Measurements from ENCODE around the gene ALS2CL. TPM values are rescaled to one million over a fixed set of nuclear protein-coding genes. Genes with fewer than 3 reads are reported as not detected.
"Not testable (repeated sequence)": the region's sequence is repeated elsewhere in the genome, so short reads cannot be mapped to it uniquely, and the experiment has no call there.

Gene ALS2CL
- polyA plus RNA-seq (2012; ENCODE audit: missing spikeins), result not detected

DNA sequence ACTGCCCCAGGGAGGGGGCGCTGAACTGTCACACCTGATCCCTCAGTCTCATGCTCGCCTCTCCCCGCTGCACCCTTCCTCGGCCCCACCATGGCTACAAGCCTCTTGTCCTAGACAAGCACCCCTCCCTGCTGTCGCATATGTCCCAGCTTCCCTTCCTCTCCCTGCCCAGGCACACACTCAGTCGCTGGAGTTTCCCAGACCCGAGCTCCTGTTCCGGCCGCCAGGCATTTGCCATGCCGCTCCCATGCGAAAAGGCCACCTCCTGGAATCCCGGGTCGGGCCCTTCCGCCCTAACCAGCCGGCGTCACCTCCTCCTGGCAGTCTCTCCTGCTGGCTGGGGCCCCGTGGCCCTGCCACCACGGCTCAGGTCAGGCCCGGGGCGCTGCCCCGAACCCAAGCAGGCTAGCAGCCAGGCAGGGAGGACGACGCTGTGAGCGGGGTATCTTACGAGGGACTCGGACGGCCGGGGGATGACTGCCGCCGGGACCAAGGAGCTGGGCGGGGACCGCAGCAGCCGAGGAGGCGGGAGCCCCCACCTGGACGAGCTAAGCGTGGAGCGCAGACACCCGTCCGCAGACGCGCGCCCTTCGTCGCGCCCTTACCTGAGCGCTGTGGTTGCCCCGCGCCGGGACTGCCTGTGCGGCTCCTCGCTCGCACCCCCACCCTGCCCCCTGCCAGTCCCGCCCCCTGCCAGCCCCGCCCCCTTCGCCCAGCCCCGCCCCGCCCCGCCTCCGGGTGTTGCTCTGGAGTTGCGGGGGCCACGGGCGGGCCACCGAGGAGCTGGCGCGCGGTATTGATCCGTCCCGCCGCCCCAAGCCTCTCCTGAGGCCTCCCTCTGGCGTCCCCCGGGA lies at the start of gene ALS2CL:
Gene ALS2CL, minus strand, starts transcription at position 642 of the 854 bp plus-strand sequence. CDS start 4,239 bp downstream, outside the sequence.
- DNase-seq (ENCODE audit: insufficient read length), result peak; percentile 59
- FAIRE-seq, result peak; percentile 57
- TF ChIP-seq POLR2AphosphoS5 (IDR thresholded peaks at IDR 0.05; ENCODE audit: low read depth, low read length), result no peak
- no peak for TF ChIP-seq TAF1 (IDR thresholded peaks at IDR 0.05; ENCODE audit: borderline replicate concordance, low read depth, low read length)
- no peak for TF ChIP-seq POLR2A (IDR thresholded peaks at IDR 0.05; ENCODE audit: low read depth, low read length)

DNA sequence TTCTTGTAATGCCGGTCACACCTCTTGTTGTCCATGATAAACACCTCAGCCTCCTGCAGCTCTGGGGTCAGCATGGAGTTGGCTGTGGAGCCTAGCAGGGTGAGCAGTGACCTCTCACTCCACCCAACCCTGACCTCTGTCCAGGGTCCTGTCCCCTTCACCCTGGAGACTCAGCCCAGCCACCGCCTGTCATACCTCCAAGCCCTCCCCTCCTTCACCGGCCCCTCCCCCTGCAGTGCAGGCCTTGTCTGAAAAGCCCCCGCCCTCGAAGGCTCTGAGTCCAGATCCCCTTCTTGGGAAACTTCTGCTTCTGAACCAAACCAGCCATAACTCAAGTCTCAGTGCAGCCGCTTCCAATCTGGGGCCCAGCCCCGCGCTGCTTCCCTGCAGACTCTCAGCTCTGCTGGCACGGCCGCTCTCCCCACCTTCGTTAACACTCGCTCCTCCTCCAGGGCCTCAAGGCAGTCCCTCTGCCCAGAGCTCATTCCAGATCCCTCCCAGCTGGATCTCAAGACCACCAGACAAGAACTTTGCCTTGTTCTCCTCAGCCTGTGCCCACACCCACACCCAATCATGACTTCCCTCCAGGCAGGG lies 49.6 kb upstream of the ALS2CL start:
- TF ChIP-seq POLR2A (IDR thresholded peaks at IDR 0.05; ENCODE audit: low read depth, low read length) (no peak), TAF1 (IDR thresholded peaks at IDR 0.05; ENCODE audit: borderline replicate concordance, low read depth, low read length) (no peak), POLR2AphosphoS5 (IDR thresholded peaks at IDR 0.05; ENCODE audit: low read depth, low read length) (no peak)
- DNase-seq (ENCODE audit: insufficient read length) (no peak), FAIRE-seq (no peak)

- FAIRE-seq; DNase-seq (ENCODE audit: insufficient read length): not testable (repeated sequence)
Measured at GRCh38 chr3:46739565-46739964, 46.1 kb upstream of the ALS2CL start.

- no peak for FAIRE-seq
- no peak for TF ChIP-seq POLR2A (IDR thresholded peaks at IDR 0.05; ENCODE audit: low read depth, low read length)
- no peak for TF ChIP-seq TAF1 (IDR thresholded peaks at IDR 0.05; ENCODE audit: borderline replicate concordance, low read depth, low read length)
- no peak for TF ChIP-seq POLR2AphosphoS5 (IDR thresholded peaks at IDR 0.05; ENCODE audit: low read depth, low read length)
- DNase-seq (ENCODE audit: insufficient read length), result no peak
Measured at GRCh38 chr3:46737329-46737731, 43.9 kb upstream of the ALS2CL start.

DNA sequence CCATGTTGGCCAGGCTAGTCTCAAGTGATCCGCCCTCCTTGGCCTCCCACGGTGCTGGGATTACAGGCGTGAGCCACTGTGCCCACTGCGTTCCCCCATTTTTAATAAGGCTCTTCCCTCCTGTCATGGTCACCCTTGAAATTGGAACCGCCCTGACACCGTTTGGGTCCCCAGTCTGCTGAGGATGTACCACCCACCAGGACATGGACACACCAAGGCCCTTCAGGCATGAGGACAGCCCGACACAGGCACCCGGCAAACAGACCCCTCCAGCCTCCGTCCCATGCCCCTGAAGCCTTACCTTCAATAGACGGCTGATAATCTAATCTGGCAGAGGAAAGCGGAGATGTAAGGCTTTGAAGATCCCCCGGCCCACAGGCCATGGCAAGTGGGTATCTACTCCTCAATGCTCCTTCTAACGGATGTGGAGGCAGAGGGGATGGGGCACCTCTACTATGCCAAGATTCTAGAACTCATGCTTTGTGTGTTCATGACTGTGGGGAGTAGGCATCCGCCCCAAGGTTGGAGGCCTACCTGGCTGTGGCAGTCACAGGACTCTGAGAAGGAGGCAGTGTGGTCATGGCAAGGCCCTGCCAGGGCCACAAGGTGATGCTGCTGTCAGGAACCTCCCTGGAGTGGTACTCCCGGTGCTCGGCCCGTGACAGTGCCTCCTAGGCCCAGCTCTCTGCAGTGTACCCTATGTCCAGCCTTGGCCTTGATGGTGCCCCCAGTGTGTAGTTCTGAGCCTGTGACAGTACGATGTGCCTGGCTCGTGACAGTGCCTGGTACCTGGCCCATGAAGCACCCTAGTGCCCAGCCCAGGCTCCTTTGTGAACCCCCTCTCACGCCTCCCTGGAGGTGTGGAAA lies 42.8 kb upstream of the ALS2CL start:
- DNase-seq (ENCODE audit: insufficient read length), result no peak
- TF ChIP-seq POLR2AphosphoS5 (IDR thresholded peaks at IDR 0.05; ENCODE audit: low read depth, low read length) (no peak), TAF1 (IDR thresholded peaks at IDR 0.05; ENCODE audit: borderline replicate concordance, low read depth, low read length) (no peak), POLR2A (IDR thresholded peaks at IDR 0.05; ENCODE audit: low read depth, low read length) (no peak)
- FAIRE-seq, result no peak

DNA sequence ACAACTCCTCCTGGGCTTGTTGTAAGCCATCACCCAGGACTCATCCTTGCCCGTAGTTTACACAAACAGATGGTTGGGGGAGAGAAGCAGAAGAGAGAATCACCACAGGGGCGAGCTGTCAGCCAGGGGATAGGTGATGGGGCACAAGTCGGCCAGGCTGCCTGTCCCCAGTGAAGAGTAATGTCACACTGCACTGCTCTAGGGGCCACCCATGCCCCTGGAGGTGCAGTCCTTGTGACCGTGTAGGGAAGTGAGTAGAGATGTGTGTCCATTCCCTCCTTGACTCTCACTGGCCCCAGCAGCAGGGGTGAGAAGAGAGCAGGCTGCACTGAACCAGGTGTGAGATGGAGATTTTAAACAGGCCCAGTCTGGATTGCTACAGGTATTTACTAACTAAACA lies 41.3 kb upstream of the ALS2CL start:
- TF ChIP-seq TAF1 (IDR thresholded peaks at IDR 0.05; ENCODE audit: borderline replicate concordance, low read depth, low read length) (no peak), POLR2AphosphoS5 (IDR thresholded peaks at IDR 0.05; ENCODE audit: low read depth, low read length) (no peak), POLR2A (IDR thresholded peaks at IDR 0.05; ENCODE audit: low read depth, low read length) (no peak)
- no peak for DNase-seq (ENCODE audit: insufficient read length)
- no peak for FAIRE-seq

DNA sequence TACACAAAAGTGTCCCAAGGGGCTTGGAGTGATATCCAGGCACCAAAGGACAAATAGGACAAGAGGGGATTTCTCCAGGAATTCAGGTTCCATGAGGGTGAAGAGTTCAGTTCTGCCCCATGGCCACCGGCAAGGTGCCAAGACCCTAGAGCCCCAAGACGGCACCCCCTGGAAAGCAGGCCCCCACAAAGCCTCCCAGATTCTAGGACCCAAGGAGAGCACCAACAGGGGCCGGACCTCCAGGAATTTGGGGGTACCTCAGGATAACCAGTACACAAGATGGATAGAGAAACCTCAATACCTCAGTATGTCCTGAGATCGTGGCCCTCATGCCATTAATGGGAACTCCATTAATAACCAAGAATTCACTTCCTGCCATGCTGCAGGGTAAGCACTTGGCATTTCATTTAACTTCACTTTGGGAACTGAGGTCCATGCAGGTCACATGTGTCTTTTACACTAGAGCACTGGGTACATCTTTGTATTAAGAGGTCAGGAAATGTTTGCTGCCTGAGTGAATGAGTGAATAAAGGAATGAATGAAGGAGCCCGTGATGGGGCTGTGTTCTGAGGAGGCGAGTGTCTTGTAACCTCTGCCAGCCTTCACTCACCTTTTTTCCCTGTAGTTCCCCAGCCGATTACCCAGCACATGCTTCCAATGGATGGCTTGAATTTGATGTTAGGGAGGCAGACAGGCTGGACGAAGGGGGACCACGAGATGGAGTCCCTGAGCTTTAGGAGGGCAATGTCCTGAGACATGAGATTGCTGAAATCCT lies 39.7 kb upstream of the ALS2CL start:
- DNase-seq (ENCODE audit: insufficient read length), result no peak
- TF ChIP-seq POLR2A (IDR thresholded peaks at IDR 0.05; ENCODE audit: low read depth, low read length) (no peak), POLR2AphosphoS5 (IDR thresholded peaks at IDR 0.05; ENCODE audit: low read depth, low read length) (no peak), TAF1 (IDR thresholded peaks at IDR 0.05; ENCODE audit: borderline replicate concordance, low read depth, low read length) (no peak)
- FAIRE-seq, result no peak

- TF ChIP-seq POLR2AphosphoS5 (IDR thresholded peaks at IDR 0.05; ENCODE audit: low read depth, low read length) (no peak), TAF1 (IDR thresholded peaks at IDR 0.05; ENCODE audit: borderline replicate concordance, low read depth, low read length) (no peak), POLR2A (IDR thresholded peaks at IDR 0.05; ENCODE audit: low read depth, low read length) (no peak)
- DNase-seq (ENCODE audit: insufficient read length) (no peak), FAIRE-seq (peak; percentile 67)
Measured at GRCh38 chr3:46731795-46732194, 38.3 kb upstream of the ALS2CL start.

- DNase-seq (ENCODE audit: insufficient read length), result no peak
- no peak for FAIRE-seq
- no peak for TF ChIP-seq POLR2AphosphoS5 (IDR thresholded peaks at IDR 0.05; ENCODE audit: low read depth, low read length)
- TF ChIP-seq TAF1 (IDR thresholded peaks at IDR 0.05; ENCODE audit: borderline replicate concordance, low read depth, low read length), result no peak
- TF ChIP-seq POLR2A (IDR thresholded peaks at IDR 0.05; ENCODE audit: low read depth, low read length), result no peak
Measured at GRCh38 chr3:46730819-46731218, 37.3 kb upstream of the ALS2CL start.

GRCh38 chr3:46729038-46729437 lies 35.6 kb upstream of the ALS2CL start:
- FAIRE-seq (no peak), DNase-seq (ENCODE audit: insufficient read length) (no peak)
- TF ChIP-seq TAF1 (IDR thresholded peaks at IDR 0.05; ENCODE audit: borderline replicate concordance, low read depth, low read length) (no peak), POLR2A (IDR thresholded peaks at IDR 0.05; ENCODE audit: low read depth, low read length) (no peak), POLR2AphosphoS5 (IDR thresholded peaks at IDR 0.05; ENCODE audit: low read depth, low read length) (no peak)

Measured in GM12892 (cell line).